Panc1 (cell line): ENCODE data around the gene SNX27. TPM values are rescaled to one million over a fixed set of nuclear protein-coding genes. Genes with fewer than 3 reads are reported as not detected.

ENCODE experiments used
- ATAC-seq: fragments of 200-7000 bp; cut with Tn5 transposase; 2 replicates; pipeline ENCODE4 v1.9.1; 2020; ENCODE audit warnings: mild to moderate bottlenecking, moderate library complexity
- BruUV-seq: library from RNA; stranded (reverse); fragments of 400-500 nt; replicated peaks from 2 replicates; lab custom pipeline; 2021; lab: Mats Ljungman, UMichigan
- CTCF ChIA-PET: fragments of 300-600 bp; sonication (Branson Sonifier 250); formaldehyde crosslinking; loops from one replicate; lab custom pipeline; 2022; ENCODE audit warnings: antibody characterized with exemption; lab: Charles Lee
- POLR2A ChIA-PET: fragments of 300-600 bp; sonication (Branson Sonifier 250); formaldehyde crosslinking; loops from one replicate; lab custom pipeline; 2022; ENCODE audit warnings: antibody characterized with exemption; lab: Charles Lee
- DNase-seq: peaks from one replicate; pipeline ENCODE4 v3.0.0-alpha.2; 2010; ENCODE audit warnings: low read depth, low spot score
- H3K27ac ChIP-seq: 2 replicates; pipeline ENCODE4 v1.5.1; 2011; ENCODE audit warnings: mild to moderate bottlenecking, low read length, inconsistent platforms
- H3K27me3 ChIP-seq: fragments of 200-500 bp; sonication (Bioruptor generic); 2 replicates; pipeline ENCODE4 v1.6.0; 2014; ENCODE audit warnings: low read length, inconsistent platforms; ENCODE audit not compliant: control insufficient read depth, insufficient read depth
- H3K36me3 ChIP-seq: fragments of 200-500 bp; sonication (Bioruptor generic); 2 replicates; pipeline ENCODE4 v1.5.1; 2014; ENCODE audit warnings: inconsistent platforms, mild to moderate bottlenecking, low read length, moderate library complexity; ENCODE audit not compliant: control insufficient read depth, insufficient read depth
- H3K4me1 ChIP-seq: 2 replicates; pipeline ENCODE4 v1.5.1; 2011; ENCODE audit warnings: inconsistent platforms, mild to moderate bottlenecking, low read length, moderate library complexity; ENCODE audit not compliant: control insufficient read depth, insufficient read depth
- H3K4me3 ChIP-seq, 2 experiments: 2 replicates each; pipeline ENCODE4 v1.5.1; 2011 to 2012; ENCODE audit warnings: low read depth in 2 of 2, low read length in 2 of 2, mild to moderate bottlenecking in 2 of 2, inconsistent platforms in 1 of 2, moderate library complexity in 1 of 2
- H3K9me3 ChIP-seq: fragments of 200-500 bp; sonication (Bioruptor generic); 2 replicates; pipeline ENCODE4 v1.5.1; 2014; ENCODE audit warnings: low read depth, mild to moderate bottlenecking, inconsistent platforms, low read length, moderate library complexity; ENCODE audit not compliant: control insufficient read depth, insufficient read depth
- POLR2AphosphoS5 ChIP-seq: IDR thresholded peaks from 2 replicates; pipeline ENCODE4 v1.6.1; 2012; ENCODE audit warnings: mild to moderate bottlenecking, low read depth, low read length, moderate library complexity
- REST ChIP-seq, 2 experiments: IDR thresholded peaks; 2 replicates each; pipeline ENCODE4 v1.6.1; 2011 to 2012; ENCODE audit warnings: low read depth in 2 of 2, control low read depth in 1 of 2, low read length in 1 of 2, mild to moderate bottlenecking in 1 of 2, moderate library complexity in 1 of 2; ENCODE audit not compliant: insufficient read depth in 1 of 2
- SIN3A ChIP-seq: IDR thresholded peaks from 2 replicates; pipeline ENCODE4 v1.6.1; 2012; ENCODE audit warnings: low read depth, mild to moderate bottlenecking, low read length, moderate library complexity, borderline replicate concordance; ENCODE audit not compliant: insufficient read depth
- TCF7L2 ChIP-seq: IDR thresholded peaks from 2 replicates; pipeline ENCODE4 v1.6.1; 2011; ENCODE audit warnings: mild to moderate bottlenecking, low read depth, low read length, inconsistent platforms
- in situ Hi-C: cut with HindIII; loops from 2 replicates; pipeline ENCODE4 v1.10.0; 2016; ENCODE audit warnings: low sequenced_read_pairs, low pct_unique_long_range_greater_than_20kb
- intact Hi-C: fragments of 100-400 bp; cut with micrococcal nuclease; formaldehyde crosslinking; loops from one replicate; pipeline ENCODE4 v1.10.0; 2022; ENCODE audit not compliant: unreplicated experiment
- total RNA-seq: library from RNA; stranded (reverse); gene quantifications from one replicate; pipeline ENCODE4 v1.2.1, GENCODE V29; 2021; ENCODE audit not compliant: unreplicated experiment
- TF ChIP-seq, protein P1 (sequence below): fragments of 450-650 bp; IDR thresholded peaks from 2 replicates; pipeline ENCODE4 v1.5.1; 2017; ENCODE audit warnings: mild to moderate bottlenecking

SNX27 gene
- total RNA-seq, 1 experiment from 2014 or later: 58.4 TPM

DNA sequence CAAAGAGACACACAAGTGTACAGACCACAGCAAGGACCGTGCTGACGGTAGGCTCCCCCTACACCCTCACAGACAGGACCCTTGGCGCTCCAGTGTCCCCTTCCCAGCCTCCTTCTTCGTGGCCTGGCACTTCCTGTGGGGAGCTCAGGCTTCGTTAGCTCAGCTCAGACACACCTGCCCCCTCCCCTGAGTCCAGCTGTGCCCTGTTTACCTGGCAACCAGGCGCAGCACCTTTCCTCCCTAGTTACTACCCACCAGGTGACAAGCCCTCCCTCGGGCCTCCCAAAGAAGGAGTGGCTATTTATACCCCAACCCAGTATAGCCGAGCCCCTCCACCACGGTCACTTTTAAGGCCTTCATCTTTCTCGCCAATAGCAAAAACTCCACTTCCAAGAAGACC is 100.1 kb downstream of the SNX27 start:
- CTCF ChIA-PET: no interaction called here
- Histone ChIP-seq H3K27ac (no peak overlapping the region), H3K4me3 (no peak overlapping the region), H3K36me3 (no peaks in the 10 kb centered on the region), H3K27me3 (no peaks in the 10 kb centered on the region; the same call in 1 of the 2 replicates), H3K4me1 (no peaks in the 10 kb centered on the region; the same call in 1 of the 2 replicates), H3K9me3 (no peaks in the 10 kb centered on the region)
- DNase-seq: no peak
- POLR2A ChIA-PET: no interaction called here
- ATAC-seq: no peak
- in situ Hi-C loops: no loop called here
- intact Hi-C loops: no loop called here
- TF ChIP-seq SIN3A (no peak), POLR2AphosphoS5 (no peak), REST (IDR thresholded peaks at IDR 0.05; ENCODE audit: insufficient read depth in 1 of 2, low read depth in 2 of 2, low read length in 1 of 2) (no peak), TCF7L2 (no peak)
- TF ChIP-seq, protein P1, sequence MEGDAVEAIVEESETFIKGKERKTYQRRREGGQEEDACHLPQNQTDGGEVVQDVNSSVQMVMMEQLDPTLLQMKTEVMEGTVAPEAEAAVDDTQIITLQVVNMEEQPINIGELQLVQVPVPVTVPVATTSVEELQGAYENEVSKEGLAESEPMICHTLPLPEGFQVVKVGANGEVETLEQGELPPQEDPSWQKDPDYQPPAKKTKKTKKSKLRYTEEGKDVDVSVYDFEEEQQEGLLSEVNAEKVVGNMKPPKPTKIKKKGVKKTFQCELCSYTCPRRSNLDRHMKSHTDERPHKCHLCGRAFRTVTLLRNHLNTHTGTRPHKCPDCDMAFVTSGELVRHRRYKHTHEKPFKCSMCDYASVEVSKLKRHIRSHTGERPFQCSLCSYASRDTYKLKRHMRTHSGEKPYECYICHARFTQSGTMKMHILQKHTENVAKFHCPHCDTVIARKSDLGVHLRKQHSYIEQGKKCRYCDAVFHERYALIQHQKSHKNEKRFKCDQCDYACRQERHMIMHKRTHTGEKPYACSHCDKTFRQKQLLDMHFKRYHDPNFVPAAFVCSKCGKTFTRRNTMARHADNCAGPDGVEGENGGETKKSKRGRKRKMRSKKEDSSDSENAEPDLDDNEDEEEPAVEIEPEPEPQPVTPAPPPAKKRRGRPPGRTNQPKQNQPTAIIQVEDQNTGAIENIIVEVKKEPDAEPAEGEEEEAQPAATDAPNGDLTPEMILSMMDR: no peak
- BruUV-seq: no TSS peak

- in situ Hi-C loops: no loop called here
- ChIA-PET POLR2A (no interaction called here), CTCF (no interaction called here)
- Histone ChIP-seq H3K4me3 (no peak overlapping the region), H3K27ac (no peak overlapping the region), H3K9me3 (no peaks in the 10 kb centered on the region), H3K4me1 (no peaks in the 10 kb centered on the region; the same call in 1 of the 2 replicates), H3K36me3 (no peaks in the 10 kb centered on the region), H3K27me3 (no peaks in the 10 kb centered on the region; the same call in 1 of the 2 replicates)
- BruUV-seq: no TSS peak
- no peak for TF ChIP-seq POLR2AphosphoS5
- TF ChIP-seq TCF7L2: no peak
- no peak for TF ChIP-seq REST (IDR thresholded peaks at IDR 0.05; ENCODE audit: insufficient read depth in 1 of 2, low read depth in 2 of 2, low read length in 1 of 2)
- no peak for TF ChIP-seq SIN3A
- TF ChIP-seq, protein P1: no peak
- DNase-seq: no peak
- intact Hi-C loops: no loop called here
- ATAC-seq: no peak
These were observed 101.2 kb downstream of the SNX27 start for GRCh38 chr1:151713044-151713443.
